IPS DF 4.7 (cell line): ENCODE data around the gene ABHD16B.
"Not testable (repeated sequence)": the region's sequence is repeated elsewhere in the genome, so short reads cannot be mapped to it uniquely, and the experiment has no call there.

Experiments
- DNase-seq: peaks from one replicate; pipeline ENCODE4 v3.0.0-alpha.2; 2013; ENCODE audit warnings: low spot score; ENCODE audit errors: extremely low read depth

Gene ABHD16B

GRCh38 chr20:63854766-63855362 lies 6.4 kb upstream of the ABHD16B start:
- DNase-seq = no peak

- no peak for DNase-seq
These were observed 5.8 kb upstream of the ABHD16B start for GRCh38 chr20:63855363-63856097.

GRCh38 chr20:63856098-63856511 lies 5.2 kb upstream of the ABHD16B start:
- no peak for DNase-seq

- no peak for DNase-seq
These were observed 3.4 kb upstream of the ABHD16B start for GRCh38 chr20:63857764-63858392.

GRCh38 chr20:63858393-63859165 lies 2.7 kb upstream of the ABHD16B start:
- DNase-seq = no peak

- DNase-seq = no peak
These were observed 2.1 kb upstream of the ABHD16B start for GRCh38 chr20:63859166-63859699.

- no peak for DNase-seq
These were observed 810 bp upstream of the ABHD16B start for GRCh38 chr20:63860325-63861051.

- DNase-seq = no peak
These were observed 943 bp downstream of the ABHD16B start for GRCh38 chr20:63861981-63862901.

- no peak for DNase-seq
These were observed 1.9 kb downstream of the ABHD16B start for GRCh38 chr20:63863021-63863797.

GRCh38 chr20:63863798-63864544 lies 2.7 kb downstream of the ABHD16B start:
- no peak for DNase-seq

- no peak for DNase-seq
These were observed 3.3 kb downstream of the ABHD16B start for GRCh38 chr20:63864545-63864977.

- DNase-seq = peak; percentile 97
These were observed 3.8 kb downstream of the ABHD16B start, which contains the start of gene TPD52L2 for GRCh38 chr20:63864978-63865640. TSS of gene TPD52L2 (plus strand) at chr20:63865270. CDS start at chr20:63865366, 96 bp downstream.

GRCh38 chr20:63867042-63867441 lies 5.7 kb downstream of the ABHD16B start:
- not testable (repeated sequence) for DNase-seq

GRCh38 chr20:63868264-63868663 lies 7.0 kb downstream of the ABHD16B start:
- DNase-seq = no peak

GRCh38 chr20:63873477-63873971 lies 12.2 kb downstream of the ABHD16B start:
- no peak for DNase-seq

- not testable (repeated sequence) for DNase-seq
These were observed 12.9 kb downstream of the ABHD16B start for GRCh38 chr20:63874241-63874640.

GRCh38 chr20:63876489-63877036 lies 15.3 kb downstream of the ABHD16B start:
- DNase-seq = no peak
